GM21786 (cell line): ENCODE measurements around the gene GRK5.

Experiments used
- ATAC-seq: cut with Tn5 transposase; IDR thresholded peaks from one replicate; pipeline ENCODE4 v1.9.1; 2021; ENCODE audit not compliant: unreplicated experiment

The GRK5 gene

GRCh38 chr10:119373294-119374102 lies 166.1 kb downstream of the GRK5 start:
- ATAC-seq: no peak

GRCh38 chr10:119374236-119374635 lies 166.9 kb downstream of the GRK5 start:
- ATAC-seq: no peak

GRCh38 chr10:119375574-119376272 lies 168.4 kb downstream of the GRK5 start:
- no peak for ATAC-seq

GRCh38 chr10:119377451-119377957 lies 170.1 kb downstream of the GRK5 start:
- no peak for ATAC-seq

- no peak for ATAC-seq
These were observed 170.8 kb downstream of the GRK5 start for GRCh38 chr10:119377958-119378736.

- no peak for ATAC-seq
These were observed 171.3 kb downstream of the GRK5 start for GRCh38 chr10:119378737-119379067.

- no peak for ATAC-seq
These were observed 172.2 kb downstream of the GRK5 start for GRCh38 chr10:119379466-119380071.

- no peak for ATAC-seq
These were observed 175.9 kb downstream of the GRK5 start for GRCh38 chr10:119383174-119383856.

- no peak for ATAC-seq
These were observed 176.8 kb downstream of the GRK5 start for GRCh38 chr10:119384127-119384526.

GRCh38 chr10:119386666-119387065 lies 179.3 kb downstream of the GRK5 start:
- no peak for ATAC-seq

- ATAC-seq: no peak
These were observed 181.5 kb downstream of the GRK5 start for GRCh38 chr10:119388849-119389345.

GRCh38 chr10:119391440-119392251 lies 184.3 kb downstream of the GRK5 start:
- ATAC-seq: no peak

- ATAC-seq: no peak
These were observed 185.6 kb downstream of the GRK5 start for GRCh38 chr10:119393019-119393418.

- no peak for ATAC-seq
These were observed 186.1 kb downstream of the GRK5 start for GRCh38 chr10:119393421-119393820.

- no peak for ATAC-seq
These were observed 186.5 kb downstream of the GRK5 start for GRCh38 chr10:119393845-119394244.

GRCh38 chr10:119394657-119395279 lies 187.4 kb downstream of the GRK5 start:
- ATAC-seq: no peak

GRCh38 chr10:119395280-119396007 lies 188.1 kb downstream of the GRK5 start:
- ATAC-seq: peak; percentile 45

- ATAC-seq: no peak
These were observed 188.8 kb downstream of the GRK5 start for GRCh38 chr10:119396008-119396708.
